Fibroblast of mammary gland (primary cell): Measurements from ENCODE around the gene OBP2A.

Experiments used
- DNase-seq: peaks from one replicate; pipeline ENCODE4 v3.0.0-alpha.2; 2010; ENCODE audit warnings: low read depth
- H3K4me3 ChIP-seq: 2 replicates; pipeline ENCODE4 v1.5.1; 2011; ENCODE audit warnings: low read depth, mild to moderate bottlenecking, low read length, moderate library complexity; ENCODE audit not compliant: control insufficient read depth
- TF ChIP-seq, protein P1 (sequence below): conservative IDR thresholded peaks from 2 replicates; pipeline ENCODE4 v1.5.1; 2011; ENCODE audit warnings: low read depth, low read length, inconsistent platforms; ENCODE audit not compliant: control insufficient read depth, insufficient read depth

The OBP2A gene

DNA sequence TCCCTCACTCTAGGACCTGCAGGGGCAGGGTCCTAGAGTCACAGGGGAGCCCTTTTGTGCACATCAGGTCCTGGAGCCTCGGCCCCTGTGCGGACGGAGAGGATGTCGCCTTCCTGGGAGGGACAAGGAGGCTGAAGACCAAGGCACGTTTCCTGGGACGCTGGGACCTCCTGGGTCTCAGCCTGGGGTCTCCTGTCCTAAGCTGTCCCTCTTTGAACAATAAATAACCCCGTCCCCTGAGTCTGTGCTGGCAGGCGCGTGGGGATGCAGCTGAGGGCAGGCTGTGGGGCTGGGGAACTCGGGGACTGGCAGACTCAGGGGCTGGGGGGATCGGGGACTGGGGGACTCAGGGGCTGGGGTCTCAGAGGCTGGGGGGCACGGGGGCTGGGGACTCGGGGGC lies 46.7 kb downstream of the OBP2A start:
- DNase-seq = no peak
- TF ChIP-seq, protein P1, sequence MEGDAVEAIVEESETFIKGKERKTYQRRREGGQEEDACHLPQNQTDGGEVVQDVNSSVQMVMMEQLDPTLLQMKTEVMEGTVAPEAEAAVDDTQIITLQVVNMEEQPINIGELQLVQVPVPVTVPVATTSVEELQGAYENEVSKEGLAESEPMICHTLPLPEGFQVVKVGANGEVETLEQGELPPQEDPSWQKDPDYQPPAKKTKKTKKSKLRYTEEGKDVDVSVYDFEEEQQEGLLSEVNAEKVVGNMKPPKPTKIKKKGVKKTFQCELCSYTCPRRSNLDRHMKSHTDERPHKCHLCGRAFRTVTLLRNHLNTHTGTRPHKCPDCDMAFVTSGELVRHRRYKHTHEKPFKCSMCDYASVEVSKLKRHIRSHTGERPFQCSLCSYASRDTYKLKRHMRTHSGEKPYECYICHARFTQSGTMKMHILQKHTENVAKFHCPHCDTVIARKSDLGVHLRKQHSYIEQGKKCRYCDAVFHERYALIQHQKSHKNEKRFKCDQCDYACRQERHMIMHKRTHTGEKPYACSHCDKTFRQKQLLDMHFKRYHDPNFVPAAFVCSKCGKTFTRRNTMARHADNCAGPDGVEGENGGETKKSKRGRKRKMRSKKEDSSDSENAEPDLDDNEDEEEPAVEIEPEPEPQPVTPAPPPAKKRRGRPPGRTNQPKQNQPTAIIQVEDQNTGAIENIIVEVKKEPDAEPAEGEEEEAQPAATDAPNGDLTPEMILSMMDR = no peak
- H3K4me3 ChIP-seq = no peak overlapping the region

DNA sequence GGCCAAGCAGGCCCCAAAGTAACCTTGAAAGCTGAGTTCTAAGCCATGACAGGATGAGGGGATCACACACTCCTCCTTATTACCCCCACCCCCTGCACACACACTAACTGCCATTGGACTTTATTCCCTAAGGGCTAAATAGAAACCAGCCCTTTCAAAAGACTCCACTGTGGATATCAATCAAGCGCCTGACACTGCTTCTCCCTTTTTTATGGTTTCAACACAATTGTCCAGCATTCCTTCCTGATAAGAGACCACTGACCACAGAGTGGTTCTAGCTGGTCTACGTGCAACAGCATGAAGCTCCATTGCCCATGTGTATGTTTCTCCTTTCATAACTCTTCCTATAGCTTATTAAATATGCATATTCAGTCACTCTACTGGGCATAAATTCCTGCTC lies 50.3 kb downstream of the OBP2A start:
- TF ChIP-seq, protein P1 = no peak
- no peak overlapping the region for H3K4me3 ChIP-seq
- DNase-seq = no peak
